HG02759 (cell line): ENCODE results near the gene RCN2.
"Not testable (repeated sequence)": the region's sequence is repeated elsewhere in the genome, so short reads cannot be mapped to it uniquely, and the experiment has no call there.

Source experiments
- ATAC-seq: cut with Tn5 transposase; IDR thresholded peaks from one replicate; pipeline ENCODE4 v1.9.1; 2021; ENCODE audit warnings: mild to moderate bottlenecking, moderate library complexity; ENCODE audit not compliant: unreplicated experiment

RCN2 gene

GRCh38 chr15:76930831-76931396 lies 635 bp upstream of the RCN2 start:
- ATAC-seq, result no peak

- ATAC-seq, result no peak
These were observed 802 bp downstream of the RCN2 start for GRCh38 chr15:76932135-76932966.

- ATAC-seq, result no peak
These were observed 4.1 kb downstream of the RCN2 start for GRCh38 chr15:76935620-76936019.

GRCh38 chr15:76936671-76937070 lies 5.1 kb downstream of the RCN2 start:
- no peak for ATAC-seq

GRCh38 chr15:76938752-76939151 lies 7.2 kb downstream of the RCN2 start:
- no peak for ATAC-seq

GRCh38 chr15:76939715-76940114 lies 8.2 kb downstream of the RCN2 start:
- no peak for ATAC-seq

GRCh38 chr15:76941636-76942035 lies 10.1 kb downstream of the RCN2 start:
- no peak for ATAC-seq

GRCh38 chr15:76942331-76942730 lies 10.8 kb downstream of the RCN2 start:
- ATAC-seq, result no peak

GRCh38 chr15:76945494-76946093 lies 14.0 kb downstream of the RCN2 start:
- no peak for ATAC-seq

- ATAC-seq, result no peak
These were observed 15.9 kb downstream of the RCN2 start for GRCh38 chr15:76947454-76947853.

- no peak for ATAC-seq
These were observed 19.7 kb downstream of the RCN2 start for GRCh38 chr15:76951220-76951619.

GRCh38 chr15:76953913-76954312 lies 22.4 kb downstream of the RCN2 start:
- ATAC-seq, result no peak

GRCh38 chr15:76954744-76955143 lies 23.2 kb downstream of the RCN2 start:
- ATAC-seq, result no peak

GRCh38 chr15:76961268-76962011 lies 29.9 kb downstream of the RCN2 start:
- no peak for ATAC-seq

- no peak for ATAC-seq
These were observed 30.9 kb downstream of the RCN2 start for GRCh38 chr15:76962337-76963013.

GRCh38 chr15:76963596-76963995 lies 32.0 kb downstream of the RCN2 start:
- no peak for ATAC-seq

- no peak for ATAC-seq
These were observed 32.6 kb downstream of the RCN2 start for GRCh38 chr15:76964157-76964556.

- not testable (repeated sequence) for ATAC-seq
These were observed 34.5 kb downstream of the RCN2 start for GRCh38 chr15:76966051-76966450.

GRCh38 chr15:76967067-76967466 lies 35.5 kb downstream of the RCN2 start:
- no peak for ATAC-seq

GRCh38 chr15:76968306-76968705 lies 36.8 kb downstream of the RCN2 start:
- no peak for ATAC-seq
